ENCODE measurements around the gene PDXDC1. TPM values are rescaled to one million over a fixed set of nuclear protein-coding genes. Genes with fewer than 3 reads are reported as not detected.
"Not testable (repeated sequence)": the region's sequence is repeated elsewhere in the genome, so short reads cannot be mapped to it uniquely, and the experiment has no call there.

Gene PDXDC1
- total RNA-seq, 1 donor = 61.0 TPM

DNA sequence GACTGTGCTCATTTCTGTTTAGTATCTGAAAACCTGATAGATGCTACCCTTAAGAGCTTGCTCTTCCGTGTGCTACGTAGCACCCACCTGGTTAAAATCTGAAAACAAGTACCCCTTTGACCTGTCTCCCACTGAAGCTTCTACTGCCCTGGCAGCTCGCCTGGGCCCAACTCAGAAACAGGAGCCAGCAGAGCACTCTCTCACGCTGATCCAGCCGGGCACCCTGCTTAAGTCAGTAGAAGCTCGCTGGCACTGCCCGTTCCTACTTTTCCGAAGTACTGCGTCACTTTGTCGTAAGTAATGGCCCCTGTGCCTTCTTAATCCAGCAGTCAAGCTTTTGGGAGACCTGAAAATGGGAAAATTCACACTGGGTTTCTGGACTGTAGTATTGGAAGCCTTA, 62.2 kb downstream of the PDXDC1 start:
- TF ChIP-seq CTCF (IDR thresholded peaks at IDR 0.05; ENCODE audit: insufficient read depth, low read length) = no peak
- no peak for DNase-seq (ENCODE audit: low read depth)
- no peak overlapping the region for H3K4me3 ChIP-seq (ENCODE audit: low read depth, low read length)

DNA sequence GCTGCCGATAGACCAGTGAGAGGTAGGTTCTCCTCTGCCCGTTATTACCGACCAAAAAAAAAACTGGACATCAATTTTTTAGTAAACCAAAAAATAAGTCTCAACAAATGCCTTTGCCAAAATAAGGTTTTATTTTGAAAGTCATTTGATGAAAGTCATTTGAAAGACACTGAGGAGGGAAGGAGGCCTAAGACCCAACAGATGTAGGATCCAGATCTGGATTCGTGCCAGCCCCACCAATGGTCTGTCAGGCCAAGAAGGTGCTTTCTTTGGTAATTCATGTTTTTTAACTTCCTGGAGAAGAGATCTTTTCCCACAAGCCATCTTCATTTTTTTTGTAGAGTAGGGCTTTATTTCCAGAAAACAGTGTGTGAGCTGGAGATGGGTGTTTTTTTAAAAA, 62.9 kb downstream of the PDXDC1 start:
- TF ChIP-seq CTCF (IDR thresholded peaks at IDR 0.05; ENCODE audit: insufficient read depth, low read length) = no peak
- DNase-seq (ENCODE audit: low read depth) = no peak
- no peak overlapping the region for H3K4me3 ChIP-seq (ENCODE audit: low read depth, low read length)

DNA sequence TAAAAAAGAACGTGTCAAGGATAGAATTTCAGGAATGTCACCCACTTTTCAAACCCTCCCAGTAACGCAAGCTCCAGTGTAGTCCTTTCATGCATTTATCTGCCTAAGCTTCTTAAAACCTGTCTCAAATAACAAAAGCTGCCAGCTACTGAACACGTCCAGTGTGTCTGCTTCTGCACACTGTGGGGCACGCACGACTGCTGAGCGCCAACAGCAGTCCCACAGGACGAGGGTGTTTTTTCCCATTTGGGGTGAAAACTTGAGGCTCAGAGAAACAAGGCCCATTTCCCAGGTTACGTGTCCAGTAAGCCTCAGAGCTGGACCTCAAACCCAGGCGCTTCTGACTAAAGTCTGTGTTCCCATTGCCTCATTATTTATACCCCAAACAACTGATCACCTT, 63.9 kb downstream of the PDXDC1 start:
- no peak for DNase-seq (ENCODE audit: low read depth)
- no peak for TF ChIP-seq CTCF (IDR thresholded peaks at IDR 0.05; ENCODE audit: insufficient read depth, low read length)
- no peak overlapping the region for H3K4me3 ChIP-seq (ENCODE audit: low read depth, low read length)

GRCh38 chr16:15041271-15042004, 66.6 kb downstream of the PDXDC1 start:
- H3K4me3 ChIP-seq (ENCODE audit: low read depth, low read length) = no peak overlapping the region
- peak; percentile 79 for DNase-seq (ENCODE audit: low read depth)
- peak; percentile 35 for TF ChIP-seq CTCF (IDR thresholded peaks at IDR 0.05; ENCODE audit: insufficient read depth, low read length)

- TF ChIP-seq CTCF (IDR thresholded peaks at IDR 0.05; ENCODE audit: insufficient read depth, low read length) = no peak
- DNase-seq (ENCODE audit: low read depth) = no peak
- no peak overlapping the region for H3K4me3 ChIP-seq (ENCODE audit: low read depth, low read length)
Observed at GRCh38 chr16:15043344-15043743, 68.5 kb downstream of the PDXDC1 start.

- no peak for DNase-seq (ENCODE audit: low read depth)
- H3K4me3 ChIP-seq (ENCODE audit: low read depth, low read length) = no peak overlapping the region
- TF ChIP-seq CTCF (IDR thresholded peaks at IDR 0.05; ENCODE audit: insufficient read depth, low read length) = no peak
Observed at GRCh38 chr16:15044286-15044685, 69.5 kb downstream of the PDXDC1 start.

GRCh38 chr16:15045270-15045669, 70.4 kb downstream of the PDXDC1 start:
- not testable (repeated sequence) for DNase-seq (ENCODE audit: low read depth)

More at GRCh38 chr16:15045270-15045669, 70.4 kb downstream of the PDXDC1 start:
- not testable (repeated sequence) for H3K4me3 ChIP-seq (ENCODE audit: low read depth, low read length)

Measured in fibroblast of the aortic adventitia (primary cell).